DND-41 (cell line): ENCODE data around the gene PITPNC1.

Experiments
- CTCF ChIP-seq: IDR thresholded peaks from 2 replicates; pipeline ENCODE4 v1.5.1; 2012; ENCODE audit warnings: borderline replicate concordance, low read length, moderate library complexity, mild to moderate bottlenecking; ENCODE audit not compliant: poor library complexity, severe bottlenecking; ENCODE audit errors: extremely low read depth
- EZH2 ChIP-seq: IDR thresholded peaks from 3 replicates; pipeline ENCODE4 v1.6.1; 2012; ENCODE audit warnings: borderline replicate concordance, low read depth, mild to moderate bottlenecking, moderate library complexity, low read length, inconsistent platforms; ENCODE audit not compliant: severe bottlenecking

GRCh38 chr17:67601897-67602296 is 224.8 kb downstream of the PITPNC1 start:
- TF ChIP-seq CTCF: no peak
- TF ChIP-seq EZH2: no peak
